MM.1S (cell line): Measurements from ENCODE around the gene TXK.

ENCODE experiments used
- DNase-seq: peaks from one replicate; pipeline ENCODE4 v3.0.0-alpha.2; 2015
- H2AFZ ChIP-seq: fragments of 300-600 bp; sonication (generic); 2 replicates; pipeline ENCODE4 v1.6.0; 2016; ENCODE audit warnings: antibody characterized with exemption, low read length
- H3F3A ChIP-seq: fragments of 300-600 bp; sonication (generic); 2 replicates; pipeline ENCODE4 v1.6.1; 2016; ENCODE audit warnings: mild to moderate bottlenecking, antibody characterized with exemption, low read length, moderate library complexity, mixed read lengths; ENCODE audit not compliant: insufficient read depth
- H3K27ac ChIP-seq: fragments of 300-600 bp; sonication (generic); 2 replicates; pipeline ENCODE4 v1.5.1; 2016; ENCODE audit warnings: mild to moderate bottlenecking, low read length
- H3K27me3 ChIP-seq: fragments of 300-600 bp; sonication (generic); replicated peaks from 2 replicates; pipeline ENCODE4 v1.6.0; 2016; ENCODE audit warnings: low read length; ENCODE audit not compliant: insufficient read depth
- H3K36me3 ChIP-seq: fragments of 300-600 bp; sonication (generic); replicated peaks from 2 replicates; pipeline ENCODE4 v1.6.1; 2016; ENCODE audit warnings: mild to moderate bottlenecking, low read length, mixed read lengths; ENCODE audit not compliant: insufficient read depth
- H3K4me1 ChIP-seq: fragments of 300-600 bp; sonication (generic); 2 replicates; pipeline ENCODE4 v1.6.1; 2016; ENCODE audit warnings: low read length, mixed read lengths
- H3K4me2 ChIP-seq: fragments of 300-600 bp; sonication (generic); 2 replicates; pipeline ENCODE4 v1.6.0; 2016; ENCODE audit warnings: low read depth, low read length
- H3K4me3 ChIP-seq: fragments of 300-600 bp; sonication (generic); 2 replicates; pipeline ENCODE4 v1.5.1; 2016; ENCODE audit warnings: low read length, mixed read lengths
- H3K79me2 ChIP-seq: fragments of 300-600 bp; sonication (generic); 2 replicates; pipeline ENCODE4 v1.6.1; 2016; ENCODE audit warnings: mixed run types, low read length, mixed read lengths
- H3K9ac ChIP-seq: fragments of 300-600 bp; sonication (generic); 2 replicates; pipeline ENCODE4 v1.6.1; 2016; ENCODE audit warnings: low read length, mixed read lengths
- H3K9me2 ChIP-seq: fragments of 300-600 bp; sonication (generic); replicated peaks from 2 replicates; pipeline ENCODE4 v1.6.1; 2016; ENCODE audit warnings: mild to moderate bottlenecking, low read length, mixed read lengths; ENCODE audit not compliant: insufficient read depth
- H3K9me3 ChIP-seq: fragments of 300-600 bp; sonication (generic); replicated peaks from 2 replicates; pipeline ENCODE4 v1.6.1; 2016; ENCODE audit warnings: mild to moderate bottlenecking, low read length, mixed read lengths; ENCODE audit not compliant: insufficient read depth
- H4K20me1 ChIP-seq: fragments of 300-600 bp; sonication (generic); 2 replicates; pipeline ENCODE4 v1.6.1; 2016; ENCODE audit warnings: mild to moderate bottlenecking, low read length, moderate library complexity, mixed read lengths; ENCODE audit not compliant: insufficient read depth
- EZH2 ChIP-seq: fragments of 300-600 bp; sonication (generic); optimal IDR thresholded peaks from 2 replicates; pipeline ENCODE3; 2017; ENCODE audit warnings: low read depth, mild to moderate bottlenecking, antibody characterized with exemption, low read length, mixed read lengths
- EZH2phosphoT487 ChIP-seq: fragments of 300-600 bp; sonication (generic); IDR thresholded peaks from 2 replicates; pipeline ENCODE4 v1.6.1; 2018; ENCODE audit warnings: antibody characterized with exemption, low read length
- TF ChIP-seq, protein P1 (sequence below): fragments of 300-600 bp; sonication (generic); IDR thresholded peaks from 2 replicates; pipeline ENCODE4 v1.5.1; 2016; ENCODE audit warnings: antibody characterized with exemption, low read length, mixed read lengths

Gene TXK

DNA sequence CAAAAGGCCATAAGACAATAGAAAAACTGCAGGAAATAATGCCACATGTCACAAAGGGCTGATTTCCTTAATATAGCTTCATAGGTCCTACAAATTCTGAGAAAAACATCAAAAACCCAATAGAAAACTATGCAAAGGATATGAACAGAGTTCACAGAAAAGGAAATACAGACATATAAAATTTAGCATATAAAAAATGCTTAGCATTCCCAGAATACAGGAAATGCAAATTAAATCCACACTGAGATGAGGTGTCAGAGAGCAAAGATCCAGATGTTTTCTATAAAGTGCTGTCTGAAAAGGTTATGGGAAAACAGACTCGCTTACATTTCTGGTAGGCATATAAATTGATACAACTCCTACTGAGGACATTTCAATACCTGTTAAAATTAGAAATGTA lies 33.8 kb downstream of the TXK start:
- Histone ChIP-seq H3K4me1 (peaks cover 8% of the 10 kb centered on the region; the same call in 1 of the 2 replicates), H4K20me1 (no peaks in the 10 kb centered on the region), H3F3A (peaks cover 8% of the 10 kb centered on the region), H3K9me3 (no peaks in the 10 kb centered on the region), H2AFZ (no peak overlapping the region), H3K27me3 (no peaks in the 10 kb centered on the region), H3K9me2 (no peaks in the 10 kb centered on the region), H3K36me3 (no peaks in the 10 kb centered on the region), H3K4me3 (no peak overlapping the region), H3K79me2 (no peaks in the 10 kb centered on the region), H3K4me2 (no peak overlapping the region), H3K27ac (no peak overlapping the region), H3K9ac (no peak overlapping the region)
- no peak for DNase-seq
- no peak for TF ChIP-seq EZH2
- no peak for TF ChIP-seq EZH2phosphoT487
- TF ChIP-seq, protein P1, sequence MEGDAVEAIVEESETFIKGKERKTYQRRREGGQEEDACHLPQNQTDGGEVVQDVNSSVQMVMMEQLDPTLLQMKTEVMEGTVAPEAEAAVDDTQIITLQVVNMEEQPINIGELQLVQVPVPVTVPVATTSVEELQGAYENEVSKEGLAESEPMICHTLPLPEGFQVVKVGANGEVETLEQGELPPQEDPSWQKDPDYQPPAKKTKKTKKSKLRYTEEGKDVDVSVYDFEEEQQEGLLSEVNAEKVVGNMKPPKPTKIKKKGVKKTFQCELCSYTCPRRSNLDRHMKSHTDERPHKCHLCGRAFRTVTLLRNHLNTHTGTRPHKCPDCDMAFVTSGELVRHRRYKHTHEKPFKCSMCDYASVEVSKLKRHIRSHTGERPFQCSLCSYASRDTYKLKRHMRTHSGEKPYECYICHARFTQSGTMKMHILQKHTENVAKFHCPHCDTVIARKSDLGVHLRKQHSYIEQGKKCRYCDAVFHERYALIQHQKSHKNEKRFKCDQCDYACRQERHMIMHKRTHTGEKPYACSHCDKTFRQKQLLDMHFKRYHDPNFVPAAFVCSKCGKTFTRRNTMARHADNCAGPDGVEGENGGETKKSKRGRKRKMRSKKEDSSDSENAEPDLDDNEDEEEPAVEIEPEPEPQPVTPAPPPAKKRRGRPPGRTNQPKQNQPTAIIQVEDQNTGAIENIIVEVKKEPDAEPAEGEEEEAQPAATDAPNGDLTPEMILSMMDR, result no peak

DNA sequence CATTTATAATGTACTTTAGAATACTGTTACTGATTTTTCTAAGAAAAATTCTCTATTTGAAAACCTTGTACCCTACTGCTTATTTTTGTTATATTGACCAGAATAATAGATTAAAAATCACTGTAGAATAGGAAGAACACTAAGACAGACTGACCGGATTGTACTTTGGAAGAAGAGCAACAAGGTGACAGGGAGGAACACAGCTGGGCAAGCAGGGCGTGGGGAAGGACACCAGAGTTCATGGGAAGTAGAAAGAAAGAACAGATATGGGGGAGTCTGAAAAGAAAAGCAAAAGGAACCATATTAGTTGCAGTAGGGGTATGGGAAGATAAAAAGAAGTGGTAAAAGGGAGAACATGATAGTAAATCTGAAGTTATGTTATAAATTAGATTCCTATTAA lies 38.6 kb downstream of the TXK start:
- H3K4me2 ChIP-seq, result no peak overlapping the region
- no peak overlapping the region for H2AFZ ChIP-seq
- no peak overlapping the region for H3K4me3 ChIP-seq
- no peaks in the 10 kb centered on the region for H3K4me1 ChIP-seq
- TF ChIP-seq EZH2 (no peak), EZH2phosphoT487 (no peak)
- TF ChIP-seq, protein P1, result no peak
- no peaks in the 10 kb centered on the region for H4K20me1 ChIP-seq
- DNase-seq, result no peak
- no peaks in the 10 kb centered on the region for H3K9me3 ChIP-seq
- no peaks in the 10 kb centered on the region for H3K9me2 ChIP-seq
- no peaks in the 10 kb centered on the region for H3K79me2 ChIP-seq
- H3K27ac ChIP-seq, result no peak overlapping the region
- H3K36me3 ChIP-seq, result no peaks in the 10 kb centered on the region; the same call in 1 of the 2 replicates
- no peaks in the 10 kb centered on the region for H3F3A ChIP-seq
- H3K9ac ChIP-seq, result no peak overlapping the region
- no peaks in the 10 kb centered on the region for H3K27me3 ChIP-seq

DNA sequence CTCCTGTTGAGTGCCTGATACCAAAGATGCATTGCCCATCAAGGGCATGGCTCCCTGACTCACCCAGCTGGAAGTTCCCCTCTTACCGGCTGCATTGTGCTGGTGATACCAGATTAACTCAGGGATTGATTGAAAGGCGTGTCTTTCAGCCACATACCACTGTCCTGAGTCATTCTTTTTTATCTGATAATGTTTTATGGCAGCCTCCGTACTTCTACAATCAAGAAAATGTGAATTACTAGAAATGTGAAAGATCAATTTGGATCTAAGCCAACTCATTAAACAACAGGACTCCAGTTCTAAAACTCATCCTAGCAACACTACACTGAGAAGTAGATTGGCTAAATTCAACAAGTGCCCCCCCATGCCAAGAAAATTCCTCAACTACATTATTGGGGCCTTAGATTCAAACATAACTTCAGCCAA lies 40.0 kb downstream of the TXK start:
- H3K27ac ChIP-seq, result no peak overlapping the region
- H3K4me2 ChIP-seq, result no peak overlapping the region

DNA sequence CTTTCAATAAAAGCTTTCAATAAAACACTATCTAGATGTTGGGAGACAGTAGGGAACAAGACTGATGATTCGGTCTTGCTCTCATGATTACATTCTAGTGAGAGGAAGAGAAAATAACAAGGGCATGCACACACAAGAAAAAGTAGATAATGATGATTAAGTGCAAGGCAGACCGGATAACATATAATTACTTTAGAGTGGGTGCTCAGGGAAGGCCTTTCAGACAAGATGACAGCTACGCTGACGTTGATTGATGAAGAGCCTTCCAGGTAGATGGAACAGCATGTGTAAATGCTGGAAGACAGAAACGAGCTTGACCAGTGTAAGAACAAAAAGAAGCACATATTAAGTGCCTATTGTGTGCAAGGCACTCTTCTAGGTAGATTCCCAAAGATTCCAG lies 43.4 kb downstream of the TXK start:
- TF ChIP-seq EZH2phosphoT487 (no peak), EZH2 (no peak)
- TF ChIP-seq, protein P1, result no peak
- H3K4me1 ChIP-seq, result no peaks in the 10 kb centered on the region
- no peak for DNase-seq

More for the DNA sequence above, 40.0 kb downstream of the TXK start:
- no peaks in the 10 kb centered on the region for H3K27me3 ChIP-seq
- H3F3A ChIP-seq, result no peaks in the 10 kb centered on the region
- no peak overlapping the region for H3K4me3 ChIP-seq
- no peaks in the 10 kb centered on the region for H3K9me2 ChIP-seq
- H2AFZ ChIP-seq, result no peak overlapping the region
- TF ChIP-seq EZH2phosphoT487, result no peak
- H3K9ac ChIP-seq, result no peak overlapping the region
- DNase-seq, result no peak
- H3K79me2 ChIP-seq, result no peaks in the 10 kb centered on the region
- peaks cover 3% of the 10 kb centered on the region; the same call in 1 of the 2 replicates for H3K36me3 ChIP-seq
- H3K4me1 ChIP-seq, result no peaks in the 10 kb centered on the region
- no peaks in the 10 kb centered on the region for H3K9me3 ChIP-seq
- no peaks in the 10 kb centered on the region for H4K20me1 ChIP-seq

More for the DNA sequence above, 43.4 kb downstream of the TXK start:
- H3K4me2 ChIP-seq, result no peak overlapping the region
- peaks cover 3% of the 10 kb centered on the region; the same call in 1 of the 2 replicates for H3K36me3 ChIP-seq
- H3F3A ChIP-seq, result no peaks in the 10 kb centered on the region
- no peak overlapping the region for H3K27ac ChIP-seq
- H3K9me2 ChIP-seq, result no peaks in the 10 kb centered on the region
- no peak overlapping the region for H3K4me3 ChIP-seq
- no peak overlapping the region for H2AFZ ChIP-seq
- H3K79me2 ChIP-seq, result no peaks in the 10 kb centered on the region
- no peaks in the 10 kb centered on the region for H4K20me1 ChIP-seq
- H3K9me3 ChIP-seq, result no peaks in the 10 kb centered on the region
- no peaks in the 10 kb centered on the region for H3K27me3 ChIP-seq
- H3K9ac ChIP-seq, result no peak overlapping the region
